IMR-90 (cell line): ENCODE data around the gene SLC35F3.

Experiments used
- CTCF ChIP-seq: conservative IDR thresholded peaks from 2 replicates; pipeline ENCODE4 v1.5.1; 2012; ENCODE audit warnings: mild to moderate bottlenecking, low read depth, low read length, improper control_type of control experiment
- ELK1 ChIP-seq: fragments of 150-350 bp; IDR thresholded peaks from 2 replicates; pipeline ENCODE4 v1.6.1; 2016; ENCODE audit warnings: low read depth, mild to moderate bottlenecking, low read length, moderate library complexity, borderline replicate concordance
- MAZ ChIP-seq: IDR thresholded peaks from 2 replicates; pipeline ENCODE4 v1.6.1; 2012; ENCODE audit warnings: low read depth, mild to moderate bottlenecking, low read length, improper control_type of control experiment, moderate library complexity, borderline replicate concordance
- MXI1 ChIP-seq: IDR thresholded peaks from 2 replicates; pipeline ENCODE4 v1.6.1; 2012; ENCODE audit warnings: low read depth, mild to moderate bottlenecking, low read length, moderate library complexity, borderline replicate concordance
- POLR2A ChIP-seq: IDR thresholded peaks from 2 replicates; pipeline ENCODE4 v1.6.1; 2012; ENCODE audit warnings: mild to moderate bottlenecking, low read depth, low read length
- RAD21 ChIP-seq: IDR thresholded peaks from 2 replicates; pipeline ENCODE4 v1.6.1; 2012; ENCODE audit warnings: low read length, improper control_type of control experiment
- RCOR1 ChIP-seq: IDR thresholded peaks from 2 replicates; pipeline ENCODE4 v1.6.1; 2012; ENCODE audit warnings: mild to moderate bottlenecking, low read length, improper control_type of control experiment; ENCODE audit not compliant: insufficient replicate concordance
- RFX5 ChIP-seq: IDR thresholded peaks from 2 replicates; pipeline ENCODE4 v1.8.0; 2012; ENCODE audit warnings: low read depth, mild to moderate bottlenecking, low read length, moderate library complexity
- SMC3 ChIP-seq: fragments of 150-350 bp; IDR thresholded peaks from 2 replicates; pipeline ENCODE4 v1.6.1; 2016; ENCODE audit warnings: low read depth, mild to moderate bottlenecking, antibody characterized with exemption, low read length, moderate library complexity

DNA sequence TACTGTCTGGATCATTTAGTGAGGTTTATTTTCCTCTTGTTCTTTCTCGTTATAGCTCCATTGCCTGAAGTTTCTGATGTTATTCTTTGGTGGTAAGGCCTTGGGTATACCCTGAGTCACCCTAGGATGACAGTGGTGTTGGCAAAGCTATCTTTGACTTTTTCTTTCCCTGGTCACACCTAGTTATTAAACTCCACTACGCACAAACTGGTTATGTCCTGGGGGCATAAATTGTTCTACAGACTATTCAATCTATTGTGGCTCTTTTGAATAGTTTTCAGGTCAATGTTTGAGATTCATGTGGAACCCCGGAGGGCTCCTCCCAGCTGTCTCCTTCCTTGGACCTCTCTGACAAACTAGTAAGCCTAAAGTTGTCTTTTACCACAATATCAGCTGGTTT is 157.7 kb downstream of the SLC35F3 start:
- no peak for TF ChIP-seq CTCF
- no peak for TF ChIP-seq MAZ
- TF ChIP-seq SMC3, result no peak
- no peak for TF ChIP-seq RCOR1
- TF ChIP-seq ELK1, result no peak
- no peak for TF ChIP-seq RAD21
- no peak for TF ChIP-seq POLR2A
- no peak for TF ChIP-seq MXI1
- TF ChIP-seq RFX5, result no peak
